ENCODE results near the gene PARD6B.
"Not testable (repeated sequence)": the region's sequence is repeated elsewhere in the genome, so short reads cannot be mapped to it uniquely, and the experiment has no call there.

The PARD6B gene

GRCh38 chr20:50703651-50704438 is 27.5 kb upstream of the PARD6B start:
- not testable (repeated sequence) for DNase-seq (ENCODE audit: low spot score)

- no peak for DNase-seq (ENCODE audit: low spot score)
Observed at GRCh38 chr20:50704514-50704913, 26.9 kb upstream of the PARD6B start.

GRCh38 chr20:50704971-50705370 is 26.4 kb upstream of the PARD6B start:
- no peak for DNase-seq (ENCODE audit: low spot score)

DNA sequence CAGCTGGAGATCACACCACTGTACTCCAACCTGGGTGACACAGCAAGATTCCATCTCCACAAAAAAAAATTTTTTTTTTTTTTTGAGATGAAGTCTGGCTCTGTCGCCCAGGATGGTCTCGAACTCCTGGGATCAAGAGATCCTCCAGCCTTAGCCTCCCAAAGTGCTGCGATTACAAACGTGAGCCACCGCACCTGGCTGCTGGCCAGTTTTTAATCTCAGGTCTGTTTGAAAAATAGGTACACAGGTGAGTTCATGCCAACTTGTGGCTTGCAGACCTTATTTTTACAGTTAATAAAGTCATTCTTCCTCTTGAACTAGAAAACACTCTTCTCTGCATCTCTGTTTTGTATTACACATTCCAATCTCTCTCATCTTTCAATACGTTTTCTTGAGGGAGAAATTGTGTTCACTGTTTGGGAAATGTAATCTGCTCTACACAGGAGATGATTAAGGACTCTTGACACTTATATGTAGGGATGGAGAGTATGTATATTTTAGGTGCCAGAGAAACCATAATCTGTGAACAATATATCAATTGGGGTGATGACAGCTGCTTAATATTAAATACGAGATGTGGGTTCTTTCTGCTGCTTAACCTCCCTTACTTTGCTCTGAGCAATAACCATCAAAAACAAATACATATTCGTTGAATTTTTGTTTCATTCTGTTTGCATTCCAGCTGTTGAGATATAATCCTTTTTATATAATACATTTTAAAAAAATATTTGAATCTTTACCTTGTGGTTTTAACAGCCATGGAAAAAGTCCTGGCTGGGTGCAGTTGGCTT is 22.3 kb upstream of the PARD6B start:
- no peak for DNase-seq (ENCODE audit: low spot score)

DNA sequence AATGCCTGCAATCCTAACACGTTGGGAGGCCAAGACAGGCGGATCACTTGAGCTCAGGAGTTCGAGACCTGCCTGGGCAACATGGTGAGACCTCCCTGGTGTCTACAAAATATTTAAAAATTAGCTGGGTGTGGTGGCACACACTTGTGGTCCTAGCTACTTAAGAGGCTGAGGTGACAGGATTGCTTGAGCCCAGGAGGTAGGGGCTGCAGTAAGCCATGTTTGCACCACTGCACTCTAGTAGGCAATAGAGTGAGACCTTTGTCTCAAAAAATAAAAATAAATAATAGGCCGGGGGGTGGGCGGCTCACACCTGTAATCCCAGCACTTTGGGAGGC is 21.8 kb upstream of the PARD6B start:
- DNase-seq (ENCODE audit: low spot score) = no peak

GRCh38 chr20:50710492-50711063 is 20.8 kb upstream of the PARD6B start:
- no peak for DNase-seq (ENCODE audit: low spot score)

- no peak for DNase-seq (ENCODE audit: low spot score)
Observed at GRCh38 chr20:50711113-50711825, 20.1 kb upstream of the PARD6B start.

GRCh38 chr20:50712771-50713656 is 18.4 kb upstream of the PARD6B start:
- no peak for DNase-seq (ENCODE audit: low spot score)

DNA sequence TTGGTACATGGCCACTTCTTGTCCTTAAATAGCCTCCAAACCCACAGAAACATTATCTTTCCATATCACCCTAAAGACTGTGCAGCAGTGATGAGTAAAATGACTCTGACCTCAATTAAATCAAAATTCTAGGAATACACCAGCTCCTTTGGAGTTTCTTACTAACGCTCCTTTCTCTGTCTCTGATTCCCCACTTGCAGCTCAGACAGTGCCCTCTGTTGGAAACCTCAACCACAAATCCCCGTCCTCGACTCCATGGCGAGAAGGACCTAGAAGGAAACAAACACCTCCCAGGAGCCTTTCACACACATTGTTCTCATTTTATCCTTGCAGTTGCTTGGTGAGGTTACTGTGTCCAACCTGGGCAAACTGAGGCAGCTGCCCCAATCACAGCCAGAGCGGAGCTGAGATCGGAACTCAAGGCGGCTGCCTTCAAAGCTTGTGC is 17.7 kb upstream of the PARD6B start:
- no peak for DNase-seq (ENCODE audit: low spot score)

DNA sequence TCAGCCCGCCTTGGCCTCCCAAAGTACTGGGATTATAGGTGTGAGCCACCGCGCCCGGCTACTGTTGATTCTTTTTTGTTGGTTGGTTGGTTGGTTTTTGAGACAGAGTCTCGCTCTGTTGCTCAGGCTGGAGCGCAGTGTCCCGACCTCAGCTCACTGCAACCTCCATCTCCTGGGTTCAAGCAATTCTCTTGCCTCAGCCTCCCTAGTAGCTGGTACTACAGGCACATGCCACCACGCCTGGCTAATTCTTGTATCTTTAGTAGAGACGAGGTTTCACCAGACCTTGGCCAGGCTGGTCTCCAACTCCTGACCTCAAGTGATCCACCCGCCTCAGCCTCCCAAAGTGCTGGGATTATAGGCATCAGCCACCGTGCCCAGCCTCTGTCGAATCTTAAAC is 17.0 kb upstream of the PARD6B start:
- DNase-seq (ENCODE audit: low spot score) = not testable (repeated sequence)

DNA sequence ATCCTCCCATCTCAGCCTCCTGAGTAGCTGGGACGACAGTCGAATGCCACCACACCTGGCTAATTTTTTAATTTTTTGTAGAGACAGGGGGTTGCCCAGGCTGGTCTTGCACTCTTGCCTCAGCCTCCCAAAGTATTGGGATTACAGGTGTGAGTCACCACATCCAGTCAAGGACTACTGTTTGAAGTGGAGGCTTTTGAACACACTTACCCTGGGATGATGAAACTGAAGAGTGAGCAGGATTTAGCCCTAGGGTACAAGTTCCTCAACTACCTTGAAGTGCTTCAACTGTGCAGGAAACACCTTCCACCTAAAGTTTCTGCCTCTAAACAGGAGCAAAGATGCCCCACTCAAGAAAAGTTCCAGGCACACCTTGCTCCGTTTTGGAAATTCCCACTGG is 15.7 kb upstream of the PARD6B start:
- no peak for DNase-seq (ENCODE audit: low spot score)

DNA sequence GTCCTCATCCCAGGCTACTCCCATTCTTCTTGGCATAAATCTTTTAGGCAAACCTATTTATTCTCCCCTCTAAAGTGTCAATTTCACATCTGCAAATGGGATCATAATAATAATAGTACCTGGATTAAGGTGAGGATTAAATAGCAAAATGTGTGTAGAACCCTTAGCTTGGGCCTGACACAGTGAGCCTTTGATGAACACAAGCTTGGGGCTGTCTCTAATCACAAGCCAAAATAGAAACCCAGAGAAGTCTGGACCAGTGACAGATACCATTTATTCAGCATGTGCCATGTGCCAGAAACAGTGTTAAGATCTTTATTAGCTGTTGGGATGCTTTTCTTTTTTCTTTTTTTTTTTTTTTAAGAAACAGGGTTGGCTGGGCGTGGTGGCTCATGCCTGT is 14.9 kb upstream of the PARD6B start:
- no peak for DNase-seq (ENCODE audit: low spot score)

DNA sequence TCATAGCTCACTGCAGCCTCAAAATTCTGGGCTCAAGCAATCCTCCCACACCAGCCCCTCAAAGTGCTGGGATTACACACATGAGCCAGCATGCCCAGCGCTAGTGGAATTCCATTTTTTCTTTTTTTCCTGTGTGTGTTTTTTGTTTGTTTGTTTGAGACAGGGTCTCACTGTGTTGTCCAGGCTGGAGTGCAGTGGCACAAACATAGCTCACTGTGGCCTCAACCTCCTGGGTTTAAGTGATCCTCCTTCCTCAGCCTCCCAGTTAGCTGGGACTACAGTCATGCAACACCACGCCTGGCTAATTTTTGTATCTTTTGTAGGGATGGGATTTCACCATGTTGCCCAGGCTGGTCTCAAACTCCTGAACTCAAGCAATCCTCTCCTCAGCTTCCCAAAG is 14.1 kb upstream of the PARD6B start:
- DNase-seq (ENCODE audit: low spot score) = no peak

GRCh38 chr20:50717974-50718761 is 13.2 kb upstream of the PARD6B start:
- no peak for DNase-seq (ENCODE audit: low spot score)

DNA sequence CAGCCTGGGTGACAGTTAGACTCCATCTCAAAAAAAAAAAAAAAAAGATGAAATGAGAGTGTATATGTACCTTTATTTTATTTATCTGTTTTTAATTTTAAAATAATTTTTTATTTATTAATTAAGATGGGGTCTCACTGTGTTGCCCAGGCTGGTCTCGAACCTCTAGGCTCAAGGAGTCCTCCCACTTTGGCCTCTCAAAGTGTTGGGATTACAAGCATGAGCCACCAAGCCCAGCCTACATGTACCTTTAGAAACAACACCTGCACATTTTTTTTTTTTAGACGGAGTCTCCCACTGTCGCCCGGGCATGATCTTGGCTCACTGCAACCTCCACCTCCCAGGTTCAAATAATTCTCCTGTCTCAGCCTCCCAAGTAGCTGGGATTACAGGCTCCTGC is 12.1 kb upstream of the PARD6B start:
- DNase-seq (ENCODE audit: low spot score) = no peak

GRCh38 chr20:50720026-50720425 is 11.4 kb upstream of the PARD6B start:
- DNase-seq (ENCODE audit: low spot score) = no peak

DNA sequence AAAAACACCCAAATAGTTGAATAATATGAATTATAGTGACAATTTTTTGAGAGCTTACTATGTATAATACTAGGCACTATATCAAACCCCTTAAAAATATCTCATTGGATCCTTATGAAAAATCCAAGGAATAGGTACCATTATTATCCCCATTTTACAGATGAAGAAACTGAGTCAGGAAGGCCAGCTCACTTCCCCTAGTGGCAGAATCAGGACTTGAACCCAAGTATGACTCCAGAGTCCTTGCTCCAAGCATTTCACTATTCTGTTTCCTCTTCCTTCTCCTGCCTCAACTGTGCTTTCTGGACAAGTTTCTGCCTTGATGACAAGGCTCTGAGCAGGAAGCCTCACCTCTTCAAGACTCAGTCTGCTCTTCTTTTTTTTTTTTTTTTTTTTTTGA is 10.8 kb upstream of the PARD6B start:
- DNase-seq (ENCODE audit: low spot score) = no peak

- DNase-seq (ENCODE audit: low spot score) = no peak
Observed at GRCh38 chr20:50721881-50722281, 9.5 kb upstream of the PARD6B start.

DNA sequence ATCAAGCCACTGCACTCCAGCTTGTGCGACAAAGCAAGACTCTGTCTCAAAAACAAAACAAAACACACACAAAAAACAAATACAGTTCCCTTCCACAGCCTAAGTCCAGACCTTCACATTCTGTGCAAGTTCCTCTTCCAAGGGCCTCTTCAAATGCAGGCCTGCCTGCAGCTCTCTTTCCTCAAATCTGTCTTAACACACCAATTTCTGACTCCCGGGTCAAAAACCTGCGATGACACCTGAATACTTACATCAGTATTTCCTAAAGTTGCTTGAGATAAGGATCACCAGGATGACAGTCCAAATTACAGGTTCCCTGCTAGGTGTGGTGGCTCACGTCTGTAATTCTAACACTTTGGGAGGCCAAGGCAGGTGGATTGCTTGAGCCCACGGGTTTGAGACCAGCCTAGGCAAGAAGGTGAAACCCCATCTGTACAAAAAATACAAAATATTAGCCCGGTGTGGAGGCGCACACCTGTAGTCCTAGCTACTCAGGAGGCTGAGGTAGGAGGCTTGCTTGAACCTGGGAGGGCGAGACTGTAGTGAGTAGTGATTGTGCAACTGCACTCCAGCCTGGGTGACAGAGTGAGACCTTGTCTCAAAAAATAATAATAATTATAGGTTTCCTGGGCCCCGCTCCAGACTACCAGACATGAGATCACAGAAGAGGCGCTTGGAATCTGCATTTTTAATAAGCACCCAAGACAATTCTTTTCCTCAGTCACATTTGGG is 8.8 kb upstream of the PARD6B start:
- DNase-seq (ENCODE audit: low spot score) = no peak

DNA sequence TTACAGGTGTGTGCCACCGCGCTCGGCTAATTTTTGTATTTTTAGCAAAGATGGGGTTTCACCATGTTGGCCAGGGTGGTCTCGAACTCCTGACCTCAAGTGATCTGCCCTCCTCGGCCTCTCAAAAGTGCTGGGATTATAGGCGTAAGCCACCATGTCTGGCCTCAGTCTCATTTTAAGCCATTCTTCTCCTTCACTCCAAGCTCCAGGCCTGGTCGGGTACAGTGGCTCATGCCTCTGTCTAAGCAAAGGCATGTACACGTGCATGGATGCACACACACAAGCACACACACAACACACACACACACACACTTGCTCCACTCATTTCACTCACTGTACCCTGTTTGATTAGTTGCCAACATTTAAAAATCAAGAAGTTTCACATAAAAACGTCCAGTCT is 7.7 kb upstream of the PARD6B start:
- DNase-seq (ENCODE audit: low spot score) = no peak

Measured in HuH-7.5 (cell line).